HepG2 (cell line): ENCODE results near the gene NF2. TPM values are rescaled to one million over a fixed set of nuclear protein-coding genes. Genes with fewer than 3 reads are reported as not detected.

ENCODE experiments used
- ATAC-seq: fragments of 200-7000 bp; cut with Tn5 transposase; 3 replicates; pipeline ENCODE4 v1.9.1; 2020; ENCODE audit warnings: mild to moderate bottlenecking, moderate library complexity
- BruUV-seq: library from RNA; stranded (reverse); fragments of 400-500 nt; replicated peaks from 2 replicates; lab custom pipeline; 2021; lab: Mats Ljungman, UMichigan
- CTCF ChIA-PET: fragments of 300-600 bp; formaldehyde crosslinking; extraction: SDS; loops from one replicate; lab custom pipeline; 2021; ENCODE audit warnings: low total read pairs, inconsistent platforms, low intra/inter-chr PET ratio; lab: Yijun Ruan, JAX
- POLR2A ChIA-PET: fragments of 350-600 bp; sonication (Branson Sonifier 250); formaldehyde crosslinking; loops from one replicate; lab custom pipeline; 2020; ENCODE audit warnings: antibody characterized with exemption, inconsistent platforms; lab: Yijun Ruan, JAX
- DNase-seq: peaks from one replicate; pipeline ENCODE4 v3.0.0-alpha.2; 2015; ENCODE audit warnings: low spot score
- FAIRE-seq: peaks from 3 replicates; lab custom pipeline; 2011; peaks lifted over from hg19 to GRCh38; lab: Jason Lieb, UNC
- H2AFZ ChIP-seq: one replicate; pipeline ENCODE4 v1.6.1; 2011; ENCODE audit warnings: low read length, inconsistent platforms
- H3K27ac ChIP-seq: fragments of 300-600 bp; 3 replicates; pipeline ENCODE4 v1.8.0; 2011; ENCODE audit warnings: mixed run types, mild to moderate bottlenecking, mixed read lengths, low read length, inconsistent platforms; ENCODE audit not compliant: insufficient read depth; ENCODE audit errors: extremely low read length
- H3K27me3 ChIP-seq, 2 experiments: fragments of 200-600 bp in 1 of 2; 2 replicates in 1 of 2; 3 replicates in 1 of 2; pipeline versions ENCODE4 v1.6.0 to v1.8.0; 2011; ENCODE audit warnings: low read length in 2 of 2, mild to moderate bottlenecking in 2 of 2, moderate library complexity in 2 of 2, inconsistent platforms in 1 of 2; ENCODE audit not compliant: insufficient read depth in 2 of 2, control insufficient read depth in 1 of 2
- H3K36me3 ChIP-seq, 2 experiments: fragments of 200-600 bp in 1 of 2; replicated peaks in 1 of 2; 2 replicates in 1 of 2; 3 replicates in 1 of 2; pipeline versions ENCODE4 v1.5.1 to v1.8.0; 2011; ENCODE audit warnings: low read length in 2 of 2, inconsistent platforms in 1 of 2; ENCODE audit not compliant: insufficient read depth in 2 of 2, control insufficient read depth in 1 of 2
- H3K4me1 ChIP-seq: 2 replicates; pipeline ENCODE4 v1.5.1; 2012; ENCODE audit warnings: low read length, inconsistent platforms; ENCODE audit not compliant: insufficient read depth
- H3K4me2 ChIP-seq: 2 replicates; pipeline ENCODE4 v1.6.0; 2011; ENCODE audit warnings: low read depth, low read length, inconsistent platforms
- H3K4me3 ChIP-seq, 3 experiments: fragments of 200-600 bp in 1 of 3; sonication (generic), shearing (Covaris generic) in 1 of 3; replicated peaks in 1 of 3; 2 replicates each; pipeline ENCODE4 v1.5.1; 2011 to 2016; ENCODE audit warnings: low read length in 3 of 3, inconsistent platforms in 2 of 3, low read depth in 2 of 3, mild to moderate bottlenecking in 2 of 3, control low read depth in 1 of 3, mixed read lengths in 1 of 3; ENCODE audit not compliant: insufficient read depth in 1 of 3
- H3K79me2 ChIP-seq: one replicate; pipeline ENCODE4 v1.6.1; 2011; ENCODE audit warnings: low read length, inconsistent platforms; ENCODE audit not compliant: insufficient read depth
- H3K9ac ChIP-seq: 2 replicates; pipeline ENCODE4 v1.6.0; 2011; ENCODE audit warnings: mild to moderate bottlenecking, low read depth, low read length, inconsistent platforms; ENCODE audit not compliant: insufficient read depth
- H3K9me3 ChIP-seq: 2 replicates; pipeline ENCODE4 v1.5.1; 2012; ENCODE audit warnings: mild to moderate bottlenecking, low read length
- H4K20me1 ChIP-seq: 2 replicates; pipeline ENCODE4 v1.6.0; 2011; ENCODE audit warnings: inconsistent platforms, mild to moderate bottlenecking, low read length, moderate library complexity; ENCODE audit not compliant: insufficient read depth
- FOSL2 ChIP-seq: sonication (generic); formaldehyde crosslinking; IDR thresholded peaks from 2 replicates; pipeline ENCODE4 v1.4.0; 2020; ENCODE audit warnings: missing genetic modification reagents
- FOXK2 ChIP-seq: fragments of 450-650 bp; IDR thresholded peaks from 2 replicates; pipeline ENCODE4 v1.6.1; 2016
- KDM5B ChIP-seq: sonication (generic); formaldehyde crosslinking; IDR thresholded peaks from 2 replicates; pipeline ENCODE4 v1.4.0; 2020; ENCODE audit warnings: missing genetic modification reagents, mild to moderate bottlenecking, borderline replicate concordance
- MAFK ChIP-seq, 2 experiments: IDR thresholded peaks in 1 of 2; conservative IDR thresholded peaks in 1 of 2; 2 replicates each; pipeline ENCODE4 v1.6.1; 2011; ENCODE audit warnings: improper control_type of control experiment in 2 of 2, low read length in 2 of 2
- MIER3 ChIP-seq: IDR thresholded peaks from 2 replicates; pipeline ENCODE4 v1.6.1; 2016; ENCODE audit warnings: missing compliant biosample characterization, borderline replicate concordance
- ZNF12 ChIP-seq: sonication (generic); formaldehyde crosslinking; IDR thresholded peaks from 2 replicates; pipeline ENCODE4 v1.5.0; 2020; ENCODE audit warnings: missing genetic modification reagents
- ZNF296 ChIP-seq: sonication (generic); formaldehyde crosslinking; conservative IDR thresholded peaks from 2 replicates; pipeline ENCODE4 v1.5.0; 2020; ENCODE audit warnings: mild to moderate bottlenecking, missing genetic modification reagents
- ZSCAN29 ChIP-seq: sonication (generic); formaldehyde crosslinking; conservative IDR thresholded peaks from 2 replicates; pipeline ENCODE4 v1.4.0; 2020; ENCODE audit warnings: mild to moderate bottlenecking, missing genetic modification reagents
- WGBS: methylation state at CpG from one replicate; pipeline ENCODE4 v1.1.6; 2017; ENCODE audit warnings: low lambda C conversion rate; 5-methylcytosine and 5-hydroxymethylcytosine counted together
- in situ Hi-C: cut with HindIII; loops from 2 replicates; pipeline ENCODE4 v1.10.0; 2017; ENCODE audit warnings: low pct_unique_long_range_greater_than_20kb; ENCODE audit not compliant: extremely low pct_ligation_motif_present
- intact Hi-C: fragments of 100-400 bp; cut with micrococcal nuclease; formaldehyde crosslinking; loops from one replicate; pipeline ENCODE4 v1.10.0; 2022; ENCODE audit not compliant: unreplicated experiment
- polyA plus RNA-seq, 8 experiments: library from polyadenylated mRNA; depleted of rRNA in 3 of 8; stranded (reverse) in 7 of 8; unstranded in 1 of 8; fragments of >200 nt; fragmentation: Illumina TruSeq in 4 of 8; extraction: Trizol in 4 of 8; gene quantifications; 2 replicates each; pipeline versions ENCODE4 v1.2.1 to v1.2.3, GENCODE V29; 2011 to 2016; ENCODE audit warnings: low read depth in 4 of 8, missing spikeins in 1 of 8, mixed read lengths in 1 of 8; ENCODE audit not compliant: insufficient read depth in 1 of 8
- total RNA-seq, 5 experiments: library from RNA; depleted of rRNA; stranded (reverse); fragments of >200 nt; fragmentation: Illumina TruSeq; extraction: Trizol; gene quantifications; 2 replicates each; pipeline ENCODE4 v1.2.3, GENCODE V29; 2016; ENCODE audit warnings: low read depth in 1 of 5
- TF ChIP-seq, protein P1 (sequence below): sonication (generic); formaldehyde crosslinking; IDR thresholded peaks from 2 replicates; pipeline ENCODE4 v1.5.0; 2020; ENCODE audit warnings: missing genetic modification reagents, mild to moderate bottlenecking, borderline replicate concordance

Gene NF2
- total and polyA plus RNA-seq, 2 of the 13 experiments (the other 11 are each of a cell fraction or from before 2014, with no cell fraction given) = 9.3 to 33.3 TPM

DNA sequence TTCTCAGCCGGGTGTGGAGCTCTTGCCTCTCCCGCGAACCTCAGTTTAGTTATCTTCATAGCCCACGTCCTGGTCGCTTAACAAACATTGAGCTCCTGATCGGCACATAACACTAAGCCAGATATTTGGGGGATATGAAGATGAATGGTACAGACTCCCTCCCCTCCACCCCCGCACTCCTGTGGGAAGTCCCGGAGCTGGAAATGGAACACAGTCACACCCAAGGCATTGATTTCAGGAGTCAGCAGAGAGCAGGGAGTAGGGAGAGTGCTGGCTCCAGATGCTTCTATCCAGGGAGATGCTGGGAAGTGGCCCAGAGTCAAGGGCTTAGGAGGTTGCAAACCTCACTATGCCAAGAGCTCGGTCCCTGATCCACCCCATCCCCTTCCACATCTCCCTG is 90.2 kb downstream of the NF2 start:
- no peak for DNase-seq
- peaks cover 6 to 7% of the 10 kb centered on the region in 2 experiments; a peak in 4 of 5 replicates for H3K36me3 ChIP-seq
- H3K9ac ChIP-seq = no peak overlapping the region
- H3K27ac ChIP-seq = no peak overlapping the region
- H3K4me3 ChIP-seq = no peak overlapping the region
- no peak for FAIRE-seq
- ChIA-PET CTCF (no interaction called here), POLR2A (no interaction called here)
- no peak for ATAC-seq
- no TSS peak for BruUV-seq
- H3K27me3 ChIP-seq = no peaks in the 10 kb centered on the region; a peak in 1 of 5 replicates
- no peaks in the 10 kb centered on the region for H3K9me3 ChIP-seq
- no peaks in the 10 kb centered on the region for H3K79me2 ChIP-seq
- in situ Hi-C loops (no loop called here), intact Hi-C loops (no loop called here)
- H4K20me1 ChIP-seq = no peaks in the 10 kb centered on the region
- TF ChIP-seq KDM5B (CRISPR knock-in tag) (no peak), FOSL2 (CRISPR knock-in tag) (no peak), FOXK2 (no peak), ZNF296 (CRISPR knock-in tag) (no peak), MAFK (conservative IDR thresholded peaks at IDR 0.05 in 1 of 2, IDR thresholded peaks at IDR 0.05 in 1 of 2; ENCODE audit: low read length in 2 of 2) (no peak), ZSCAN29 (CRISPR knock-in tag) (no peak), ZNF12 (CRISPR knock-in tag) (no peak), MIER3 (CRISPR knock-in tag) (no peak)
- TF ChIP-seq, protein P1, sequence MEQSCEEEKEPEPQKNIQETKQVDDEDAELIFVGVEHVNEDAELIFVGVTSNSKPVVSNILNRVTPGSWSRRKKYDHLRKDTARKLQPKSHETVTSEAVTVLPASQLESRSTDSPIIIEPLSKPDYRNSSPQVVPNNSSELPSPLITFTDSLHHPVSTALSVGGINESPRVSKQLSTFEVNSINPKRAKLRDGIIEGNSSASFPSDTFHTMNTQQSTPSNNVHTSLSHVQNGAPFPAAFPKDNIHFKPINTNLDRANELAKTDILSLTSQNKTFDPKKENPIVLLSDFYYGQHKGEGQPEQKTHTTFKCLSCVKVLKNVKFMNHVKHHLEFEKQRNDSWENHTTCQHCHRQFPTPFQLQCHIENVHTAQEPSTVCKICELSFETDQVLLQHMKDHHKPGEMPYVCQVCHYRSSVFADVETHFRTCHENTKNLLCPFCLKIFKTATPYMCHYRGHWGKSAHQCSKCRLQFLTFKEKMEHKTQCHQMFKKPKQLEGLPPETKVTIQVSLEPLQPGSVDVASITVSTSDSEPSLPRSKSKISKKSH = no peak
- H3K4me2 ChIP-seq = no peak overlapping the region
- no peak overlapping the region for H2AFZ ChIP-seq
- H3K4me1 ChIP-seq = no peaks in the 10 kb centered on the region
- 93% methylated on average over 8 of the region's 9 CpGs for WGBS
